ENCODE results near the gene AGAP1.
A peak's percentile ranks its signal among the peaks of the same experiment; 100 is the strongest.
"Not testable (repeated sequence)": the region's sequence is repeated elsewhere in the genome, so short reads cannot be mapped to it uniquely, and the experiment has no call there.

The AGAP1 gene

GRCh38 chr2:236119003-236119402 lies 625.2 kb downstream of the AGAP1 start:
- intact Hi-C loops (cut with DNase I): no loop called here
- DNase-seq: peak in 2 of 10 donors; percentile 0 to 25

- DNase-seq: peak in 2 of 10 donors; percentile 52 to 57
Observed at GRCh38 chr2:236119476-236119875, 625.6 kb downstream of the AGAP1 start.

GRCh38 chr2:236120141-236120601 lies 626.3 kb downstream of the AGAP1 start:
- intact Hi-C loops (cut with DNase I): no loop called here
- DNase-seq: peak in 1 of 10 donors; percentile 78

More at GRCh38 chr2:236119476-236119875, 625.6 kb downstream of the AGAP1 start:
- intact Hi-C loops (cut with DNase I): no loop called here

GRCh38 chr2:236120829-236121228 lies 627.0 kb downstream of the AGAP1 start:
- peak in 2 of 10 donors; percentile 55 to 64 for DNase-seq
- intact Hi-C loops (cut with DNase I): no loop called here

- intact Hi-C loops (cut with DNase I): no loop called here
- DNase-seq: peak in 1 of 10 donors; percentile 10
Observed at GRCh38 chr2:236121546-236121945, 627.7 kb downstream of the AGAP1 start.

- intact Hi-C loops (cut with DNase I): no loop called here
- peak in 2 of 10 donors; percentile 2 to 5 for DNase-seq
Observed at GRCh38 chr2:236122236-236122635, 628.4 kb downstream of the AGAP1 start.

- peak in 3 of 10 donors; percentile 66 to 73 (median 66) for DNase-seq
- intact Hi-C loops (cut with DNase I): no loop called here
Observed at GRCh38 chr2:236123716-236124115, 629.9 kb downstream of the AGAP1 start.

- intact Hi-C loops (cut with DNase I): no loop called here
- peak in 3 of 10 donors; percentile 27 to 72 (median 40) for DNase-seq
Observed at GRCh38 chr2:236124182-236124893, 630.5 kb downstream of the AGAP1 start.

GRCh38 chr2:236125541-236125940 lies 631.7 kb downstream of the AGAP1 start:
- DNase-seq: peak in 3 of 10 donors; percentile 58 to 75 (median 68)
- intact Hi-C loops (cut with DNase I): no loop called here

GRCh38 chr2:236127010-236127409 lies 633.2 kb downstream of the AGAP1 start:
- intact Hi-C loops (cut with DNase I): no loop called here
- DNase-seq: peak in 3 of 10 donors; percentile 46 to 62 (median 60)

- intact Hi-C loops (cut with DNase I): no loop called here
- DNase-seq: peak in 2 of 10 donors; percentile 76 to 77
Observed at GRCh38 chr2:236128321-236128720, 634.5 kb downstream of the AGAP1 start.

GRCh38 chr2:236129935-236130334 lies 636.1 kb downstream of the AGAP1 start:
- intact Hi-C loops (cut with DNase I): no loop called here
- DNase-seq: peak in 2 of 10 donors; percentile 68 to 78

- DNase-seq: peak in 2 of 10 donors; percentile 52 to 61
- intact Hi-C loops (cut with DNase I): no loop called here
Observed at GRCh38 chr2:236130349-236130998, 636.6 kb downstream of the AGAP1 start.

GRCh38 chr2:236131073-236131692 lies 637.3 kb downstream of the AGAP1 start:
- DNase-seq: peak in 2 of 10 donors; percentile 32 to 78
- intact Hi-C loops (cut with DNase I): no loop called here

GRCh38 chr2:236133410-236134012 lies 639.7 kb downstream of the AGAP1 start:
- DNase-seq: peak in 2 of 10 donors; percentile 43
- intact Hi-C loops (cut with DNase I): no loop called here

- intact Hi-C loops (cut with DNase I): no loop called here
- DNase-seq: peak in 5 of 10 donors; percentile 39 to 92 (median 55)
Observed at GRCh38 chr2:236136538-236136937, 642.7 kb downstream of the AGAP1 start.

GRCh38 chr2:236137066-236137465 lies 643.2 kb downstream of the AGAP1 start:
- DNase-seq: peak in 2 of 10 donors; percentile 32 to 65
- intact Hi-C loops (cut with DNase I): no loop called here

GRCh38 chr2:236141616-236142015 lies 647.8 kb downstream of the AGAP1 start:
- intact Hi-C loops (cut with DNase I): not testable (repeated sequence)
- peak in 2 of 10 donors; percentile 36 to 59 for DNase-seq

GRCh38 chr2:236143811-236144210 lies 650.0 kb downstream of the AGAP1 start:
- intact Hi-C loops (cut with DNase I): no loop called here

GRCh38 chr2:236146436-236146835 lies 652.6 kb downstream of the AGAP1 start:
- intact Hi-C loops (cut with DNase I): no loop called here
- DNase-seq: peak in 1 of 10 donors; percentile 30

More at GRCh38 chr2:236143811-236144210, 650.0 kb downstream of the AGAP1 start:
- peak in 2 of 10 donors; percentile 10 to 40 for DNase-seq

Measured in posterior cingulate gyrus (tissue), 11 donors.